ENCODE measurements around the gene MFSD1. TPM values are rescaled to one million over a fixed set of nuclear protein-coding genes. Genes with fewer than 3 reads are reported as not detected.

MFSD1 gene
- total RNA-seq, 4 donors from 2014 or later, result 86.6 to 136 (median 96.2) TPM

DNA sequence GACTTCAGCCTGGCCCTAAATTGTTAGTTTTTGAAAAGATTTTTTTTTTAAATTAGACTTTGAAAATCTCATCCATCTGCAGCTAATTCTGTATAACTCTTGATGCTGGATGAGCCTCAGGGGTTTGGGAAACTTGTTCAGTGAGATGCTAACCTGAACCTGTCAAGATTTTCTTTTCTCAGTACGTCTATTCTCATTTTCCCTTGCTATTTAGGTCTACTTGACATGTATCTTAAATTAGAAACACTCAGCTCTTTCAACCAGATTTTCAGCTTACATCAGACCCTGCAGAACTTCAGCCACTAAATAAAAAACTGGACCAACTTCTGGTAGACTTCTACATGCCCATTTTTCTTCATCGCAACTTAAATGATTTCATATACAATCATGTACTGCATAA, 61.4 kb downstream of the MFSD1 start:
- H3K27me3 ChIP-seq, result no peaks in the 10 kb centered on the region
- no peak for TF ChIP-seq POLR2A (IDR thresholded peaks at IDR 0.05)
- TF ChIP-seq, protein P1, sequence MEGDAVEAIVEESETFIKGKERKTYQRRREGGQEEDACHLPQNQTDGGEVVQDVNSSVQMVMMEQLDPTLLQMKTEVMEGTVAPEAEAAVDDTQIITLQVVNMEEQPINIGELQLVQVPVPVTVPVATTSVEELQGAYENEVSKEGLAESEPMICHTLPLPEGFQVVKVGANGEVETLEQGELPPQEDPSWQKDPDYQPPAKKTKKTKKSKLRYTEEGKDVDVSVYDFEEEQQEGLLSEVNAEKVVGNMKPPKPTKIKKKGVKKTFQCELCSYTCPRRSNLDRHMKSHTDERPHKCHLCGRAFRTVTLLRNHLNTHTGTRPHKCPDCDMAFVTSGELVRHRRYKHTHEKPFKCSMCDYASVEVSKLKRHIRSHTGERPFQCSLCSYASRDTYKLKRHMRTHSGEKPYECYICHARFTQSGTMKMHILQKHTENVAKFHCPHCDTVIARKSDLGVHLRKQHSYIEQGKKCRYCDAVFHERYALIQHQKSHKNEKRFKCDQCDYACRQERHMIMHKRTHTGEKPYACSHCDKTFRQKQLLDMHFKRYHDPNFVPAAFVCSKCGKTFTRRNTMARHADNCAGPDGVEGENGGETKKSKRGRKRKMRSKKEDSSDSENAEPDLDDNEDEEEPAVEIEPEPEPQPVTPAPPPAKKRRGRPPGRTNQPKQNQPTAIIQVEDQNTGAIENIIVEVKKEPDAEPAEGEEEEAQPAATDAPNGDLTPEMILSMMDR (IDR thresholded peaks at IDR 0.05), result no peak
- no peaks in the 10 kb centered on the region for H3K36me3 ChIP-seq
- no peak overlapping the region for H3K27ac ChIP-seq
- DNase-seq, result no peak
- 76 to 84% methylated on average over 2 of the region's 2 CpGs for WGBS, 2 donors
- no peaks in the 10 kb centered on the region for H3K4me1 ChIP-seq
- H3K9me3 ChIP-seq, result no peaks in the 10 kb centered on the region
- intact Hi-C loops (cut with DNase I), result no loop called here
- no peak overlapping the region for H3K4me3 ChIP-seq (replicated peaks in 1 of 3)

- Histone ChIP-seq H3K9me3 (no peaks in the 10 kb centered on the region), H3K27me3 (no peaks in the 10 kb centered on the region), H3K4me3 (replicated peaks in 1 of 3) (no peak overlapping the region), H3K36me3 (no peaks in the 10 kb centered on the region), H3K4me1 (no peaks in the 10 kb centered on the region), H3K27ac (no peak overlapping the region)
- intact Hi-C loops (cut with DNase I), result no loop called here
- no peak for DNase-seq
- no peak for TF ChIP-seq POLR2A (IDR thresholded peaks at IDR 0.05)
- TF ChIP-seq, protein P1 (IDR thresholded peaks at IDR 0.05), result no peak
- whole genome bisulfite sequencing, 2 donors, result 86 to 93% methylated on average over 6 of the region's 6 CpGs
Observed at GRCh38 chr3:158864492-158864891, 62.6 kb downstream of the MFSD1 start.

- Histone ChIP-seq H3K36me3 (no peaks in the 10 kb centered on the region), H3K4me1 (no peaks in the 10 kb centered on the region), H3K9me3 (no peaks in the 10 kb centered on the region), H3K27me3 (no peaks in the 10 kb centered on the region), H3K27ac (no peak overlapping the region), H3K4me3 (replicated peaks in 1 of 3) (no peak overlapping the region)
- TF ChIP-seq POLR2A (IDR thresholded peaks at IDR 0.05), result no peak
- TF ChIP-seq, protein P1 (IDR thresholded peaks at IDR 0.05), result no peak
- no peak for DNase-seq
- intact Hi-C loops (cut with DNase I), result no loop called here
Observed at GRCh38 chr3:158875700-158876099, 73.8 kb downstream of the MFSD1 start.

Other genes with a start within 250 kb of the MFSD1 start
- gene MLF1, start 230.9 kb upstream of the MFSD1 start, total RNA-seq, result 10 to 100 TPM; 11.2 to 22.8 (median 15.4) TPM
- gene GFM1, start 157.5 kb upstream of the MFSD1 start, total RNA-seq, result 10 to 100 TPM; 62.3 to 96.1 (median 66.1) TPM
- 10 to 100 TPM; 16.8 to 42.3 (median 22.7) TPM for gene LXN, start 129.4 kb upstream of the MFSD1 start, total RNA-seq
- 100 to 1,000 TPM in 1 of 4 donors, 10 to 100 TPM in 1, 1 to 10 TPM in 2; 4.8 to 394 (median 21.4) TPM for gene RARRES1, start 69.6 kb upstream of the MFSD1 start, total RNA-seq

Measured in thyroid gland (tissue), 4 donors.